ENCODE results near the gene MT1HL1. TPM values are rescaled to one million over a fixed set of nuclear protein-coding genes. Genes with fewer than 3 reads are reported as not detected.

The MT1HL1 gene
- total and polyA plus RNA-seq, 4 donors, result 0.78 TPM; not detected in 3

GRCh38 chr1:237050185-237050584 lies 45.9 kb upstream of the MT1HL1 start:
- peaks cover 0 to 5% (median 2%) of the 10 kb centered on the region in 4 donors for H3K27me3 ChIP-seq (ENCODE audit: control insufficient read depth in 4 of 4, insufficient read depth in 4 of 4, low read length in 3 of 4)
- 70% methylated on average over 6 of the region's 6 CpGs for WGBS

DNA sequence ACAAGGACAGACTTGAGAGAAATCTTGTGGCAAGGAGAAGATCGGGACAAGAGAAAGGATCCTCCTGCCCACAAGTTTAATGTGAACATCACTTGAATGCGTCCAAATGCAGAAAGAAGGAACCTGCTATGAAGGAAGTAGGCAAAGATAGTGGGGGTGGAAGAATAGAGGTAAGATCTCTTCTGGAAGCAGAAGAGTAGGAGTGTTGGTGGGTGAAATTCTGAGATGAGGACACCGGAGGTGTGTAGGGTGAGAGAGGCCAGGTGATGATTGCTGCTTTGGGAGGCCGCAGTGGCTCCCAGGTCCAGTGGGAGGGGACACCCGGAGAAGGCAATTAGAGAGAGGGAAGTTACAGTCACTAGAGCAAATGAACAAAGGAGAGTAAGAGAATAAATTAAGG lies 44.6 kb upstream of the MT1HL1 start:
- H3K4me1 ChIP-seq (ENCODE audit: control insufficient read depth in 4 of 4, insufficient read depth in 4 of 4, low read length in 3 of 4), result no peaks in the 10 kb centered on the region
- 75% methylated on average over 5 of the region's 5 CpGs for WGBS

More at GRCh38 chr1:237050185-237050584, 45.9 kb upstream of the MT1HL1 start:
- no peak overlapping the region for H3K4me3 ChIP-seq (ENCODE audit: low read depth in 1 of 3, low read length in 3 of 3)
- no peak for DNase-seq (ENCODE audit: low spot score)
- TF ChIP-seq RXRA (IDR thresholded peaks at IDR 0.05), result no peak
- no peak for TF ChIP-seq CTCF (IDR thresholded peaks at IDR 0.05; ENCODE audit: low read depth, low read length, missing input control)
- TF ChIP-seq, protein P1, sequence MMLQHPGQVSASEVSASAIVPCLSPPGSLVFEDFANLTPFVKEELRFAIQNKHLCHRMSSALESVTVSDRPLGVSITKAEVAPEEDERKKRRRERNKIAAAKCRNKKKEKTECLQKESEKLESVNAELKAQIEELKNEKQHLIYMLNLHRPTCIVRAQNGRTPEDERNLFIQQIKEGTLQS (IDR thresholded peaks at IDR 0.05), result no peak
- TF ChIP-seq EGR1 (IDR thresholded peaks at IDR 0.05; ENCODE audit: low read depth in 2 of 2), result no peak
- TF ChIP-seq FOXA2 (IDR thresholded peaks at IDR 0.05), result no peak
- TF ChIP-seq JUND (IDR thresholded peaks at IDR 0.05), result no peak
- TF ChIP-seq GABPA (IDR thresholded peaks at IDR 0.05 in 1 of 2, conservative IDR thresholded peaks at IDR 0.05 in 1 of 2), result no peak
- no peak for TF ChIP-seq YY1 (IDR thresholded peaks at IDR 0.05)
- no peak for TF ChIP-seq ZBTB33 (IDR thresholded peaks at IDR 0.05)
- H3K4me1 ChIP-seq (ENCODE audit: control insufficient read depth in 4 of 4, insufficient read depth in 4 of 4, low read length in 3 of 4), result no peaks in the 10 kb centered on the region
- no peaks in the 10 kb centered on the region for H3K36me3 ChIP-seq (ENCODE audit: control insufficient read depth in 4 of 4, insufficient read depth in 3 of 4, low read depth in 1 of 4, low read length in 3 of 4)
- H3K9ac ChIP-seq (ENCODE audit: low read depth in 1 of 2, low read length in 2 of 2), result no peak overlapping the region
- no peak overlapping the region for H3K27ac ChIP-seq (ENCODE audit: low read depth in 1 of 2, low read length in 2 of 2)
- peaks cover 0 to 4% (median 0%) of the 10 kb centered on the region in 4 donors for H3K9me3 ChIP-seq (ENCODE audit: control insufficient read depth in 4 of 4, low read length in 3 of 4)

More for the DNA sequence above, 44.6 kb upstream of the MT1HL1 start:
- Histone ChIP-seq H3K27me3 (ENCODE audit: control insufficient read depth in 4 of 4, insufficient read depth in 4 of 4, low read length in 3 of 4) (peaks cover 0 to 8% (median 1%) of the 10 kb centered on the region in 4 donors), H3K9ac (ENCODE audit: low read depth in 1 of 2, low read length in 2 of 2) (no peak overlapping the region), H3K27ac (ENCODE audit: low read depth in 1 of 2, low read length in 2 of 2) (no peak overlapping the region), H3K4me3 (ENCODE audit: low read depth in 1 of 3, low read length in 3 of 3) (no peak overlapping the region), H3K9me3 (ENCODE audit: control insufficient read depth in 4 of 4, low read length in 3 of 4) (peaks cover 0 to 4% (median 0%) of the 10 kb centered on the region in 4 donors), H3K36me3 (ENCODE audit: control insufficient read depth in 4 of 4, insufficient read depth in 3 of 4, low read depth in 1 of 4, low read length in 3 of 4) (no peaks in the 10 kb centered on the region)
- no peak for TF ChIP-seq HNF4A (conservative IDR thresholded peaks at IDR 0.05)
- TF ChIP-seq YY1 (IDR thresholded peaks at IDR 0.05), result no peak
- TF ChIP-seq GABPA (IDR thresholded peaks at IDR 0.05 in 1 of 2, conservative IDR thresholded peaks at IDR 0.05 in 1 of 2), result no peak
- TF ChIP-seq JUND (IDR thresholded peaks at IDR 0.05), result no peak
- TF ChIP-seq FOXA1 (IDR thresholded peaks at IDR 0.05), result no peak
- TF ChIP-seq TAF1 (conservative IDR thresholded peaks at IDR 0.05), result no peak
- TF ChIP-seq EGR1 (IDR thresholded peaks at IDR 0.05; ENCODE audit: low read depth in 2 of 2), result no peak
- TF ChIP-seq, protein P2, sequence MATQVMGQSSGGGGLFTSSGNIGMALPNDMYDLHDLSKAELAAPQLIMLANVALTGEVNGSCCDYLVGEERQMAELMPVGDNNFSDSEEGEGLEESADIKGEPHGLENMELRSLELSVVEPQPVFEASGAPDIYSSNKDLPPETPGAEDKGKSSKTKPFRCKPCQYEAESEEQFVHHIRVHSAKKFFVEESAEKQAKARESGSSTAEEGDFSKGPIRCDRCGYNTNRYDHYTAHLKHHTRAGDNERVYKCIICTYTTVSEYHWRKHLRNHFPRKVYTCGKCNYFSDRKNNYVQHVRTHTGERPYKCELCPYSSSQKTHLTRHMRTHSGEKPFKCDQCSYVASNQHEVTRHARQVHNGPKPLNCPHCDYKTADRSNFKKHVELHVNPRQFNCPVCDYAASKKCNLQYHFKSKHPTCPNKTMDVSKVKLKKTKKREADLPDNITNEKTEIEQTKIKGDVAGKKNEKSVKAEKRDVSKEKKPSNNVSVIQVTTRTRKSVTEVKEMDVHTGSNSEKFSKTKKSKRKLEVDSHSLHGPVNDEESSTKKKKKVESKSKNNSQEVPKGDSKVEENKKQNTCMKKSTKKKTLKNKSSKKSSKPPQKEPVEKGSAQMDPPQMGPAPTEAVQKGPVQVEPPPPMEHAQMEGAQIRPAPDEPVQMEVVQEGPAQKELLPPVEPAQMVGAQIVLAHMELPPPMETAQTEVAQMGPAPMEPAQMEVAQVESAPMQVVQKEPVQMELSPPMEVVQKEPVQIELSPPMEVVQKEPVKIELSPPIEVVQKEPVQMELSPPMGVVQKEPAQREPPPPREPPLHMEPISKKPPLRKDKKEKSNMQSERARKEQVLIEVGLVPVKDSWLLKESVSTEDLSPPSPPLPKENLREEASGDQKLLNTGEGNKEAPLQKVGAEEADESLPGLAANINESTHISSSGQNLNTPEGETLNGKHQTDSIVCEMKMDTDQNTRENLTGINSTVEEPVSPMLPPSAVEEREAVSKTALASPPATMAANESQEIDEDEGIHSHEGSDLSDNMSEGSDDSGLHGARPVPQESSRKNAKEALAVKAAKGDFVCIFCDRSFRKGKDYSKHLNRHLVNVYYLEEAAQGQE (IDR thresholded peaks at IDR 0.05), result no peak
- no peak for TF ChIP-seq FOXA2 (IDR thresholded peaks at IDR 0.05)
- no peak for TF ChIP-seq MAX (IDR thresholded peaks at IDR 0.05)
- no peak for TF ChIP-seq SP1 (IDR thresholded peaks at IDR 0.05)
- no peak for TF ChIP-seq NR2F2 (IDR thresholded peaks at IDR 0.05)
- no peak for DNase-seq (ENCODE audit: low spot score)
